ENCODE measurements around the gene ADAMTS13. TPM values are rescaled to one million over a fixed set of nuclear protein-coding genes. Genes with fewer than 3 reads are reported as not detected.

The ADAMTS13 gene
- total RNA-seq, 1 donor from 2014 or later = 2.0 TPM

- FAIRE-seq = no peak
- DNase-seq (ENCODE audit: low spot score in 2 of 2) = no peak
Observed at GRCh38 chr9:133499132-133499891, 77.1 kb downstream of the ADAMTS13 start.

- DNase-seq (ENCODE audit: low spot score in 2 of 2) (no peak), FAIRE-seq (no peak)
Observed at GRCh38 chr9:133499892-133500270, 77.7 kb downstream of the ADAMTS13 start.

GRCh38 chr9:133502112-133502511, 79.9 kb downstream of the ADAMTS13 start:
- DNase-seq (ENCODE audit: low spot score in 2 of 2) (no peak), FAIRE-seq (no peak)

GRCh38 chr9:133505186-133505830, 83.1 kb downstream of the ADAMTS13 start:
- no peak for DNase-seq (ENCODE audit: low spot score in 2 of 2)
- no peak for FAIRE-seq

GRCh38 chr9:133505901-133506652, 83.9 kb downstream of the ADAMTS13 start:
- no peak for DNase-seq (ENCODE audit: low spot score in 2 of 2)
- FAIRE-seq = no peak

GRCh38 chr9:133506653-133507038, 84.5 kb downstream of the ADAMTS13 start:
- no peak for FAIRE-seq
- DNase-seq (ENCODE audit: low spot score in 2 of 2) = no peak

GRCh38 chr9:133507246-133507965, 85.2 kb downstream of the ADAMTS13 start:
- FAIRE-seq (no peak), DNase-seq (ENCODE audit: low spot score in 2 of 2) (no peak)

- no peak for FAIRE-seq
- DNase-seq (ENCODE audit: low spot score in 2 of 2) = no peak
Observed at GRCh38 chr9:133508046-133508445, 85.9 kb downstream of the ADAMTS13 start.

Other genes starting within 250 kb of the ADAMTS13 start
- gene OBP2B, start 213.1 kb upstream of the ADAMTS13 start, total RNA-seq = not detected
- not detected for gene ABO, start 147.2 kb upstream of the ADAMTS13 start, total RNA-seq
- gene SURF6, start 86.2 kb upstream of the ADAMTS13 start, total RNA-seq = 18.8 TPM
- gene MED22, start 74.2 kb upstream of the ADAMTS13 start, total RNA-seq = 15.1 TPM
- gene RPL7A, start 74.1 kb upstream of the ADAMTS13 start, total RNA-seq = 1,196 TPM
- gene SURF1, start 65.9 kb upstream of the ADAMTS13 start, total RNA-seq = 13.9 TPM
- gene SURF2, start 65.8 kb upstream of the ADAMTS13 start, total RNA-seq = 17.1 TPM
- gene SURF4, start 46.3 kb upstream of the ADAMTS13 start, total RNA-seq = 91.3 TPM
- 1.2 TPM for gene STKLD1, start 46.0 kb upstream of the ADAMTS13 start, total RNA-seq
- 13.5 TPM for gene REXO4, start 4.4 kb upstream of the ADAMTS13 start, total RNA-seq
- 22.8 TPM for gene CACFD1, start 37.6 kb downstream of the ADAMTS13 start, total RNA-seq
- gene SLC2A6, start 56.7 kb downstream of the ADAMTS13 start, total RNA-seq = 12.6 TPM
- gene MYMK, start 102.6 kb downstream of the ADAMTS13 start, total RNA-seq = not detected
- 2.4 TPM for gene ADAMTSL2, start 112.3 kb downstream of the ADAMTS13 start, total RNA-seq
- 12.6 TPM for gene FAM163B, start 187.0 kb downstream of the ADAMTS13 start, total RNA-seq
- under 0.01 TPM for gene DBH, start 214.0 kb downstream of the ADAMTS13 start, total RNA-seq

Measured in frontal cortex (tissue), 4 donors.